ENCODE data around the gene MAPK6.

The MAPK6 gene

GRCh38 chr15:52103217-52104207 is 84.5 kb downstream of the MAPK6 start:
- intact Hi-C loops (cut with micrococcal nuclease), result loop anchor here (5.0 kb wide), 1 partner anchor 34 kb away; no protein-coding TSS in a partner anchor
- Mint-ChIP-seq H3K27me3 (peaks cover 2% of the 10 kb centered on the region), H3K4me3 (no peak overlapping the region), H3K4me1 (ENCODE audit: low read depth) (peaks cover 23% of the 10 kb centered on the region), H3K36me3 (ENCODE audit: low read depth) (no peaks in the 10 kb centered on the region), H3K27ac (peak overlapping the region; percentile 33), H3K9me3 (no peaks in the 10 kb centered on the region)

- Mint-ChIP-seq H3K27me3 (peaks cover 5% of the 10 kb centered on the region), H3K36me3 (ENCODE audit: low read depth) (no peaks in the 10 kb centered on the region), H3K4me1 (ENCODE audit: low read depth) (peaks cover 16% of the 10 kb centered on the region)
Measured at GRCh38 chr15:52104532-52105004, 85.5 kb downstream of the MAPK6 start.

GRCh38 chr15:52105846-52106245 is 86.8 kb downstream of the MAPK6 start:
- H3K36me3 Mint-ChIP-seq (ENCODE audit: low read depth), result no peaks in the 10 kb centered on the region
- no peak overlapping the region for H3K4me3 Mint-ChIP-seq
- H3K9me3 Mint-ChIP-seq, result no peaks in the 10 kb centered on the region
- H3K27me3 Mint-ChIP-seq, result peaks cover 10% of the 10 kb centered on the region
- peaks cover 15% of the 10 kb centered on the region for H3K4me1 Mint-ChIP-seq (ENCODE audit: low read depth)
- no peak overlapping the region for H3K27ac Mint-ChIP-seq
- intact Hi-C loops (cut with micrococcal nuclease), result no loop called here

More at GRCh38 chr15:52104532-52105004, 85.5 kb downstream of the MAPK6 start:
- intact Hi-C loops (cut with micrococcal nuclease), result loop anchor here (5.0 kb wide), 1 partner anchor 33 kb away; no protein-coding TSS in a partner anchor
- Mint-ChIP-seq H3K27ac (no peak overlapping the region), H3K4me3 (no peak overlapping the region), H3K9me3 (no peaks in the 10 kb centered on the region)

- Mint-ChIP-seq H3K27me3 (peaks cover 18% of the 10 kb centered on the region), H3K36me3 (ENCODE audit: low read depth) (no peaks in the 10 kb centered on the region), H3K4me1 (ENCODE audit: low read depth) (peaks cover 15% of the 10 kb centered on the region), H3K9me3 (no peaks in the 10 kb centered on the region), H3K27ac (no peak overlapping the region), H3K4me3 (no peak overlapping the region)
- intact Hi-C loops (cut with micrococcal nuclease), result no loop called here
Measured at GRCh38 chr15:52106641-52107040, 87.6 kb downstream of the MAPK6 start.

GRCh38 chr15:52107238-52107637 is 88.2 kb downstream of the MAPK6 start:
- Mint-ChIP-seq H3K4me1 (ENCODE audit: low read depth) (peaks cover 18% of the 10 kb centered on the region), H3K4me3 (no peak overlapping the region), H3K36me3 (ENCODE audit: low read depth) (no peaks in the 10 kb centered on the region), H3K27me3 (peaks cover 24% of the 10 kb centered on the region), H3K27ac (no peak overlapping the region), H3K9me3 (no peaks in the 10 kb centered on the region)
- intact Hi-C loops (cut with micrococcal nuclease), result no loop called here

GRCh38 chr15:52109559-52110451 is 90.8 kb downstream of the MAPK6 start:
- intact Hi-C loops (cut with micrococcal nuclease), result no loop called here
- Mint-ChIP-seq H3K9me3 (no peaks in the 10 kb centered on the region), H3K27ac (no peak overlapping the region), H3K36me3 (ENCODE audit: low read depth) (no peaks in the 10 kb centered on the region), H3K27me3 (peaks cover 41% of the 10 kb centered on the region), H3K4me3 (no peak overlapping the region), H3K4me1 (ENCODE audit: low read depth) (peaks cover 14% of the 10 kb centered on the region)

GRCh38 chr15:52111517-52112202 is 92.6 kb downstream of the MAPK6 start:
- peaks cover 44% of the 10 kb centered on the region for H3K27me3 Mint-ChIP-seq
- peak overlapping the region; percentile 69 for H3K4me3 Mint-ChIP-seq

GRCh38 chr15:52112203-52112750 is 93.3 kb downstream of the MAPK6 start:
- Mint-ChIP-seq H3K27ac (peak overlapping the region; percentile 52), H3K9me3 (no peaks in the 10 kb centered on the region), H3K4me3 (peak overlapping the region; percentile 69), H3K27me3 (peaks cover 45% of the 10 kb centered on the region), H3K4me1 (ENCODE audit: low read depth) (peaks cover 12% of the 10 kb centered on the region), H3K36me3 (ENCODE audit: low read depth) (no peaks in the 10 kb centered on the region)
- intact Hi-C loops (cut with micrococcal nuclease), result no loop called here

More at GRCh38 chr15:52111517-52112202, 92.6 kb downstream of the MAPK6 start:
- intact Hi-C loops (cut with micrococcal nuclease), result no loop called here
- Mint-ChIP-seq H3K9me3 (no peaks in the 10 kb centered on the region), H3K36me3 (ENCODE audit: low read depth) (no peaks in the 10 kb centered on the region), H3K27ac (peak overlapping the region; percentile 52), H3K4me1 (ENCODE audit: low read depth) (peaks cover 12% of the 10 kb centered on the region)

GRCh38 chr15:52113235-52113634 is 94.2 kb downstream of the MAPK6 start:
- Mint-ChIP-seq H3K36me3 (ENCODE audit: low read depth) (no peaks in the 10 kb centered on the region), H3K27ac (no peak overlapping the region), H3K9me3 (no peaks in the 10 kb centered on the region), H3K4me1 (ENCODE audit: low read depth) (peaks cover 12% of the 10 kb centered on the region), H3K27me3 (peaks cover 49% of the 10 kb centered on the region), H3K4me3 (no peak overlapping the region)
- intact Hi-C loops (cut with micrococcal nuclease), result no loop called here

- peaks cover 49% of the 10 kb centered on the region for H3K27me3 Mint-ChIP-seq
- H3K4me3 Mint-ChIP-seq, result no peak overlapping the region
- intact Hi-C loops (cut with micrococcal nuclease), result no loop called here
- no peaks in the 10 kb centered on the region for H3K36me3 Mint-ChIP-seq (ENCODE audit: low read depth)
- H3K9me3 Mint-ChIP-seq, result no peaks in the 10 kb centered on the region
- peaks cover 13% of the 10 kb centered on the region for H3K4me1 Mint-ChIP-seq (ENCODE audit: low read depth)
- H3K27ac Mint-ChIP-seq, result no peak overlapping the region
Measured at GRCh38 chr15:52113708-52114107, 94.7 kb downstream of the MAPK6 start.

GRCh38 chr15:52114261-52115055 is 95.4 kb downstream of the MAPK6 start:
- H3K27me3 Mint-ChIP-seq, result peaks cover 47% of the 10 kb centered on the region
- H3K4me3 Mint-ChIP-seq, result no peak overlapping the region
- no peak overlapping the region for H3K27ac Mint-ChIP-seq
- peaks cover 18% of the 10 kb centered on the region for H3K4me1 Mint-ChIP-seq (ENCODE audit: low read depth)
- no peaks in the 10 kb centered on the region for H3K36me3 Mint-ChIP-seq (ENCODE audit: low read depth)
- intact Hi-C loops (cut with micrococcal nuclease), result no loop called here
- H3K9me3 Mint-ChIP-seq, result no peaks in the 10 kb centered on the region

- Mint-ChIP-seq H3K27ac (no peak overlapping the region), H3K27me3 (peaks cover 41% of the 10 kb centered on the region), H3K36me3 (ENCODE audit: low read depth) (no peaks in the 10 kb centered on the region), H3K4me1 (ENCODE audit: low read depth) (peaks cover 18% of the 10 kb centered on the region), H3K9me3 (no peaks in the 10 kb centered on the region), H3K4me3 (no peak overlapping the region)
- intact Hi-C loops (cut with micrococcal nuclease), result no loop called here
Measured at GRCh38 chr15:52115598-52116427, 96.8 kb downstream of the MAPK6 start.

All from dendritic cell treated with granulocyte-macrophage colony-stimulating factor and Interleukin-4, amounts not matched to agents 40 ng/mL and 50 ng/mL, for 4 days (primary cell).